ENCODE results near the gene CDHR3. TPM values are rescaled to one million over a fixed set of nuclear protein-coding genes. Genes with fewer than 3 reads are reported as not detected.

Gene CDHR3
- total and polyA plus RNA-seq, 2 donors (not counting 3 experiments of a cell fraction or from before 2014, with no cell fraction given) = 0.46 to 2.3 TPM

DNA sequence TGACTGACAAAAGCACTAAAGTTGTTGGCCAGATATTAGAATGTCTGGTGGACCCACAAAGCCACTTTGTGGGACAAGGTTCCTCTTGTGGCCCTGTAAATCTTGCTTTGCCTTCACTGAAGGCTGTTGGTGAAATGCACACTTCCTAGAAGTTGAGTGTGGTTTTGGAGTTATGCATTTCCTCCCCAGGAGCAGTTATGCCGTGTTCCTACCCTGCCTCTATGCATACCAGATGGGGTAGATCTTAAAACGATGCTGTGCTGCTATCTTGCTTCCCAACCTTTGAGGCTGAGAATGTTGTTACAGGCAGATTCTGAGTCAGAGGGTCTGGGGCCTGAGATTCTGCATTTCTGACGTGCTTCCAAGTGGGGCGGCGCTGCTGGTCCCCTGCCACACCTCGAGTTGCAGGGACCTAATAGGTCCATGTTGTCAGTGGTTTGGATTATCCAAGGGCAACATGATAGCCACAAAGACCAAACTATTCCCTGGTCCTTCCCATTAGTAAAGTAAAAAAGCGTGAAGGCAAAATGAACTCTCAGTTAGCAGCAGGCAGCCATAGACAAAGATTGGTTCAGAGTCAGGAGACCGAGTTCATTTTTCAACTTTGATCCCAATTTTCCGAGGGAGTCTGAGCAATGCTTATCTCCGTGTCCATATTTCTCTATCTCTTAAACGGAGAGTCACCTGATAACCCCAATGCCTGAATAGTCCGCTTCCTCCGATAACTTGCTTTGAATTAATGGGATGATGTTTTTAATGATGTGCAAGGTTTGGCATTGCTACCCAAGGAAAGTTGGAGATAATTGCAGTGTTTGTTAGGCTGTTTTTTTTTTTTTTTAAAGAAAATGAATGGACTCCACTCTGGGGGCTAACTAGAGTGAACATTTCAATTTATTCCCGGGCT, 55.8 kb downstream of the CDHR3 start:
- Histone ChIP-seq H3K4me2 (ENCODE audit: insufficient read depth, low read length) (no peak overlapping the region), H3K79me2 (ENCODE audit: control insufficient read depth, insufficient read depth, low read length) (no peaks in the 10 kb centered on the region), H3K9me1 (replicated peaks; ENCODE audit: control insufficient read depth, extremely low read depth, insufficient read depth, low read length) (no peaks in the 10 kb centered on the region), H3K4me3 (replicated peaks in 1 of 3; ENCODE audit: insufficient read depth in 1 of 3, low read depth in 1 of 3, low read length in 3 of 3) (no peak overlapping the region), H3K27ac (ENCODE audit: insufficient read depth, low read depth, low read length) (no peak overlapping the region), H4K20me1 (replicated peaks; ENCODE audit: control insufficient read depth, extremely low read depth, insufficient read depth, low read length) (no peaks in the 10 kb centered on the region), H3K9ac (replicated peaks; ENCODE audit: extremely low read depth, insufficient read depth, low read length) (no peak overlapping the region), H3K27me3 (ENCODE audit: control insufficient read depth in 2 of 2, insufficient read depth in 2 of 2, low read length in 2 of 2) (peaks cover 20 to 24% of the 10 kb centered on the region in 2 experiments), H3K9me3 (replicated peaks; ENCODE audit: control insufficient read depth, insufficient read depth, low read length) (no peaks in the 10 kb centered on the region), H3K36me3 (ENCODE audit: control insufficient read depth in 2 of 2, extremely low read depth in 1 of 2, insufficient read depth in 2 of 2, low read length in 2 of 2) (no peaks in the 10 kb centered on the region), H2AFZ (ENCODE audit: low read depth, low read length) (no peak overlapping the region), H3K4me1 (ENCODE audit: control insufficient read depth, extremely low read depth, insufficient read depth, low read length) (no peaks in the 10 kb centered on the region)
- BruUV-seq (replicated peaks) = no TSS peak
- ChIA-PET POLR2A (no interaction called here), CTCF (interaction anchor here (1.3 to 1.9 kb wide), 4 partner anchors 10 to 261 kb away, joined by 3 to 5 read pairs (median 4); no protein-coding TSS in a partner anchor)
- no peak for DNase-seq (ENCODE audit: low read depth, low spot score)
- no peak for FAIRE-seq
- dilution Hi-C loops (cut with MboI; ENCODE audit: extremely low pct_ligation_motif_present, low sequenced_read_pairs) (loop anchor here (25.0 kb wide), 1 partner anchor 257 kb away; no protein-coding TSS in a partner anchor), intact Hi-C loops (cut with micrococcal nuclease) (no loop called here)
- TF ChIP-seq POLR2A (IDR thresholded peaks at IDR 0.05; ENCODE audit: low read depth, low read length) (no peak), FOS (IDR thresholded peaks at IDR 0.05; ENCODE audit: borderline replicate concordance, insufficient read depth, low read length) (no peak), JUN (IDR thresholded peaks at IDR 0.05; ENCODE audit: borderline replicate concordance, insufficient read depth, insufficient read length, low read depth) (no peak), POLR2AphosphoS5 (IDR thresholded peaks at IDR 0.05; ENCODE audit: insufficient read depth, low read depth, low read length) (no peak), MYC (IDR thresholded peaks at IDR 0.05; ENCODE audit: low read depth, low read length) (no peak), GATA2 (IDR thresholded peaks at IDR 0.05; ENCODE audit: insufficient read depth, insufficient read length, low read depth, low read length) (no peak), EZH2 (IDR thresholded peaks at IDR 0.05; ENCODE audit: borderline replicate concordance, low read depth, low read length, severe bottlenecking) (no peak)
- TF ChIP-seq, protein P1, sequence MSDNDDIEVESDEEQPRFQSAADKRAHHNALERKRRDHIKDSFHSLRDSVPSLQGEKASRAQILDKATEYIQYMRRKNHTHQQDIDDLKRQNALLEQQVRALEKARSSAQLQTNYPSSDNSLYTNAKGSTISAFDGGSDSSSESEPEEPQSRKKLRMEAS (IDR thresholded peaks at IDR 0.05; ENCODE audit: insufficient read depth, insufficient read length) = no peak
- TF ChIP-seq, protein P2, sequence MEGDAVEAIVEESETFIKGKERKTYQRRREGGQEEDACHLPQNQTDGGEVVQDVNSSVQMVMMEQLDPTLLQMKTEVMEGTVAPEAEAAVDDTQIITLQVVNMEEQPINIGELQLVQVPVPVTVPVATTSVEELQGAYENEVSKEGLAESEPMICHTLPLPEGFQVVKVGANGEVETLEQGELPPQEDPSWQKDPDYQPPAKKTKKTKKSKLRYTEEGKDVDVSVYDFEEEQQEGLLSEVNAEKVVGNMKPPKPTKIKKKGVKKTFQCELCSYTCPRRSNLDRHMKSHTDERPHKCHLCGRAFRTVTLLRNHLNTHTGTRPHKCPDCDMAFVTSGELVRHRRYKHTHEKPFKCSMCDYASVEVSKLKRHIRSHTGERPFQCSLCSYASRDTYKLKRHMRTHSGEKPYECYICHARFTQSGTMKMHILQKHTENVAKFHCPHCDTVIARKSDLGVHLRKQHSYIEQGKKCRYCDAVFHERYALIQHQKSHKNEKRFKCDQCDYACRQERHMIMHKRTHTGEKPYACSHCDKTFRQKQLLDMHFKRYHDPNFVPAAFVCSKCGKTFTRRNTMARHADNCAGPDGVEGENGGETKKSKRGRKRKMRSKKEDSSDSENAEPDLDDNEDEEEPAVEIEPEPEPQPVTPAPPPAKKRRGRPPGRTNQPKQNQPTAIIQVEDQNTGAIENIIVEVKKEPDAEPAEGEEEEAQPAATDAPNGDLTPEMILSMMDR (IDR thresholded peaks at IDR 0.05; ENCODE audit: extremely low read depth in 1 of 2, insufficient read depth in 1 of 2, low read depth in 1 of 2, low read length in 2 of 2) = no peak

Data from endothelial cell of umbilical vein (primary cell).